ENCODE measurements around the gene SNF8.
"Not testable (repeated sequence)": the region's sequence is repeated elsewhere in the genome, so short reads cannot be mapped to it uniquely, and the experiment has no call there.

The SNF8 gene

GRCh38 chr17:48944515-48945260, at the start of gene SNF8:
Gene SNF8 (minus strand): TSS chr17:48944842. CDS start chr17:48944734, 108 bp downstream.
- peak; percentile 92 to 96 for DNase-seq

- no peak for DNase-seq
Observed at GRCh38 chr17:48993951-48994350, 49.3 kb upstream of the SNF8 start.

GRCh38 chr17:48993305-48993704, 48.7 kb upstream of the SNF8 start:
- no peak for DNase-seq

GRCh38 chr17:48992444-48992843, 47.8 kb upstream of the SNF8 start:
- DNase-seq, result no peak

- DNase-seq, result no peak
Observed at GRCh38 chr17:48990882-48991357, 46.3 kb upstream of the SNF8 start.

GRCh38 chr17:48989100-48989499, 44.5 kb upstream of the SNF8 start:
- DNase-seq, result no peak

GRCh38 chr17:48985436-48986245, 41.0 kb upstream of the SNF8 start:
- DNase-seq, result no peak

GRCh38 chr17:48981927-48982539, 37.4 kb upstream of the SNF8 start:
- DNase-seq, result peak in 1 of 2 donors; percentile 6

GRCh38 chr17:48973806-48974205, 29.2 kb upstream of the SNF8 start:
- DNase-seq, result no peak

GRCh38 chr17:48972749-48973097, 28.1 kb upstream of the SNF8 start:
- no peak for DNase-seq

- DNase-seq, result no peak
Observed at GRCh38 chr17:48970865-48971687, 26.4 kb upstream of the SNF8 start.

- no peak for DNase-seq
Observed at GRCh38 chr17:48970224-48970623, 25.6 kb upstream of the SNF8 start.

GRCh38 chr17:48961516-48962233, 17.0 kb upstream of the SNF8 start:
- DNase-seq, result no peak

- no peak for DNase-seq
Observed at GRCh38 chr17:48960834-48961515, 16.3 kb upstream of the SNF8 start.

- DNase-seq, result no peak
Observed at GRCh38 chr17:48954300-48954755, 9.7 kb upstream of the SNF8 start.

GRCh38 chr17:48952904-48953303, 8.3 kb upstream of the SNF8 start:
- DNase-seq, result no peak

GRCh38 chr17:48951572-48951971, 6.9 kb upstream of the SNF8 start:
- DNase-seq, result no peak

GRCh38 chr17:48945261-48945651, 614 bp upstream of the SNF8 start:
- not testable (repeated sequence) for DNase-seq

GRCh38 chr17:48933035-48933434, 11.6 kb downstream of the SNF8 start:
- DNase-seq, result no peak

- no peak for DNase-seq
Observed at GRCh38 chr17:48930435-48930873, 14.2 kb downstream of the SNF8 start.

GRCh38 chr17:48929812-48930165, 14.9 kb downstream of the SNF8 start:
- no peak for DNase-seq

All from stimulated activated CD4-positive, alpha-beta T cell treated with anti-CD3 and anti-CD28 coated beads, Interleukin-2, amount 100 ng/mL, for 24 hours (primary cell).